ENCODE results near the gene NR6A1.

NR6A1 gene

DNA sequence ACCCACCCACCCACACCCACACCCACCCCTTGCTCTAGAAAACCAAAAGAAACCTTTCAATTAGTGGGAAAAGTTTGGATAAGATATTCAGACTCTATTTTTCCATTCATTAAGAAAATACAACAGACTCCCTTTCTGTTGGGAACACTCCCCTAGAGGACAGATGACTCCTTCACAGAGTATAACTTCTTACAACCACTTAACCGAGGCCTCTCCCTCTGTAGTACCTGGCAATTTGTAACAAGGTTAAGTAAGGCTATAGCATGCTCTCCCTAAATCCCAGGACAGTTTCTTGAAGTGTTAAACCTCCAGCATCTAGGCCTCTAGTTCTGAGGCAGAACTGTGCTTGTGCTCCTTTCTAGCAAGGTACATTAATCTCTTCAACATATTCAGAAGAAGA, 188.0 kb downstream of the NR6A1 start:
- no peak for TF ChIP-seq CTCF (IDR thresholded peaks at IDR 0.05; ENCODE audit: extremely low read depth, insufficient read depth, missing control alignments)
- in situ Hi-C loops (cut with MboI; ENCODE audit: low pct_unique_long_range_greater_than_20kb, low sequenced_read_pairs, unreplicated experiment): no loop called here
- no peak for DNase-seq (ENCODE audit: low spot score)

DNA sequence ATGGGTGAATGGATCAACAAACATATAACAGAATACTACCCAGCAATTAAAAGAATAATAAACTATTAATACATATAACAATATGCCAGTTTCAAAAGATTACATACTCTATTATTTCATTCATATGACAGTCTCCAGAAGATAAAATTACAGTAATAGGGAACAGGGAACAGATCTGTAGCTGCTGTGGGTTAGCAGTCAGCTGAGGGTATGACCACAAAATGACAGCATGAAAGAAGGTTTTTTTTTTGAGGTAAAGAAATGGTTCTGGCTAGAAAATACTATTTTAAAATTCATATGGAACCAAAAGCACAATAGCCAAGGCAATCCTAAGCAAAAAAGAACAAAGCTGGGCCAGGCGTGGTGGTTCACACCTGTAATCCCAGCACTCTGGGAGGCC, 190.9 kb downstream of the NR6A1 start:
- DNase-seq (ENCODE audit: low spot score): no peak
- in situ Hi-C loops (cut with MboI; ENCODE audit: low pct_unique_long_range_greater_than_20kb, low sequenced_read_pairs, unreplicated experiment): no loop called here
- no peak for TF ChIP-seq CTCF (IDR thresholded peaks at IDR 0.05; ENCODE audit: extremely low read depth, insufficient read depth, missing control alignments)

GRCh38 chr9:124576751-124577150, 194.4 kb downstream of the NR6A1 start:
- in situ Hi-C loops (cut with MboI; ENCODE audit: low pct_unique_long_range_greater_than_20kb, low sequenced_read_pairs, unreplicated experiment): no loop called here
- TF ChIP-seq CTCF (IDR thresholded peaks at IDR 0.05; ENCODE audit: extremely low read depth, insufficient read depth, missing control alignments): no peak
- DNase-seq (ENCODE audit: low spot score): no peak

DNA sequence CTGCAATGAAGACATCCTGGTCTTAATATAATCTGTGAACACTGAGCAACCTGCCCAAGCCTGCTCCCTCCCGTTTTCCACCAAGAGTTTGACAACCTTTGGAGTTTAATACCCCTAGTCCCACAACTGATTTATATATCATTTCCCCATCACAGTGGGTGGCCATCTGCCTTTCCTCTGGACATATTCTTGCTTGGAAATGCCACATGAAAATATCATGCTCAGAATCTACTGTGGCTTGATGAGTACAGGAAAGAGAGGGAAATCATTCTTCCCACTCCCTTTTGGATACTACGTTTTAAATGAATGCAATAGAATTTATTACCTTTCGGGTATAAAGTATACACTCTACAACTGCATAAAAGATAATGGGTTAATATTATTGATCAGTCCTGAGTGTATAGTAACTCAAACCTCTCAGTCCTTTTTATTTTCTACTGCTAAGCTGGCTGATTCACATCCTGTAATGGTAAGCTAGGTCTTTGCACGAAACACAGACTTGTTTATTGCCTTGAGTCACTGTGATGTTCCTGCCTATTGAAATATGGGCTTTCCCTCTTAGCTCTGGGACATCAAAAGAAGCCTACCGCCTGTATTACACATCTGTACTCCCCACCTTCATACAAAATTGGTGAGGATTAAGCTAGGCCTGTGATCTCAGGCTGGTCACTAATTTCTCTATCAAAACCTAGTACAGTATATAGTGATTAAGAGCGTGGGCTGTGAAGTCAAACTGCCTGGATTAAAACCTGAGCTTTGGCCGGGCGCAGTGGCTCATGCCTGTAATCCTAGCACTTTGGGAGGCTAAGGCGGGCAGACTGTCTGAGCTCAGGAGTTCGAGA, 196.4 kb downstream of the NR6A1 start:
- in situ Hi-C loops (cut with MboI; ENCODE audit: low pct_unique_long_range_greater_than_20kb, low sequenced_read_pairs, unreplicated experiment): no loop called here
- no peak for TF ChIP-seq CTCF (IDR thresholded peaks at IDR 0.05; ENCODE audit: extremely low read depth, insufficient read depth, missing control alignments)
- no peak for DNase-seq (ENCODE audit: low spot score)

GRCh38 chr9:124570942-124571666, 200.0 kb downstream of the NR6A1 start:
- no peak for TF ChIP-seq CTCF (IDR thresholded peaks at IDR 0.05; ENCODE audit: extremely low read depth, insufficient read depth, missing control alignments)
- no peak for DNase-seq (ENCODE audit: low spot score)
- in situ Hi-C loops (cut with MboI; ENCODE audit: low pct_unique_long_range_greater_than_20kb, low sequenced_read_pairs, unreplicated experiment): no loop called here

DNA sequence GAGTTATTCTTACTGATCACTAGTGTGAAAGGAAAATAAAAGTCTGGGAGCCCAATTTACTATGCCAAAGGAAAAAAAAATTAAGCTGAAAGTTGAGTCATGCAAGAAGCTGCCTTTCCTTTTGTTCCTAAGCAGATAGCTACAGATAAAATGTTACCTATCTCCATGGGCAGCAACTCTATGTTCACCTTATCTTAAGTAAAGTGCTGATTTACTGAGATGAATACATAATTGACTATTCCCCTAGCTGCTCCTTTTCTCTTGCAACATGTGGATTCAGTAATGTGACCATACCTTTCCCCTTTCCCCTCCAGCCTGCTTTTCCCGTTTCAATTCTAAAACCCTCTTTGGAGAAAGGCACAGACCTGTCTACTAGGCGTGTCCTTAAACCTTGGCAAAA, 201.2 kb downstream of the NR6A1 start:
- TF ChIP-seq CTCF (IDR thresholded peaks at IDR 0.05; ENCODE audit: extremely low read depth, insufficient read depth, missing control alignments): no peak
- in situ Hi-C loops (cut with MboI; ENCODE audit: low pct_unique_long_range_greater_than_20kb, low sequenced_read_pairs, unreplicated experiment): no loop called here
- DNase-seq (ENCODE audit: low spot score): no peak

Data from GM13977 (cell line).